HG02610 (cell line): ENCODE measurements around the gene CDHR3.

ENCODE experiments used
- ATAC-seq: cut with Tn5 transposase; IDR thresholded peaks from one replicate; pipeline ENCODE4 v1.9.1; 2021; ENCODE audit warnings: mild to moderate bottlenecking, moderate library complexity; ENCODE audit not compliant: unreplicated experiment

CDHR3 gene

GRCh38 chr7:106064316-106064715 lies 101.3 kb downstream of the CDHR3 start:
- no peak for ATAC-seq

GRCh38 chr7:106064771-106065574 lies 101.9 kb downstream of the CDHR3 start:
- no peak for ATAC-seq

- no peak for ATAC-seq
Observed at GRCh38 chr7:106065575-106066500, 102.8 kb downstream of the CDHR3 start.

GRCh38 chr7:106067678-106068077 lies 104.6 kb downstream of the CDHR3 start:
- no peak for ATAC-seq

GRCh38 chr7:106068538-106068961 lies 105.5 kb downstream of the CDHR3 start:
- no peak for ATAC-seq

GRCh38 chr7:106068986-106069385 lies 105.9 kb downstream of the CDHR3 start:
- ATAC-seq, result no peak

GRCh38 chr7:106069471-106070200 lies 106.6 kb downstream of the CDHR3 start:
- no peak for ATAC-seq

- no peak for ATAC-seq
Observed at GRCh38 chr7:106070201-106070551, 107.1 kb downstream of the CDHR3 start.

- ATAC-seq, result no peak
Observed at GRCh38 chr7:106070567-106071254, 107.6 kb downstream of the CDHR3 start.

GRCh38 chr7:106071356-106071998 lies 108.4 kb downstream of the CDHR3 start:
- peak; percentile 96 for ATAC-seq

GRCh38 chr7:106071999-106072714 lies 109.1 kb downstream of the CDHR3 start:
- ATAC-seq, result peak; percentile 6

- no peak for ATAC-seq
Observed at GRCh38 chr7:106072715-106073091, 109.6 kb downstream of the CDHR3 start.

- ATAC-seq, result no peak
Observed at GRCh38 chr7:106073701-106074100, 110.6 kb downstream of the CDHR3 start.

- ATAC-seq, result no peak
Observed at GRCh38 chr7:106074257-106074656, 111.2 kb downstream of the CDHR3 start.

- ATAC-seq, result no peak
Observed at GRCh38 chr7:106075937-106076336, 112.9 kb downstream of the CDHR3 start.

GRCh38 chr7:106076537-106076936 lies 113.5 kb downstream of the CDHR3 start:
- no peak for ATAC-seq

GRCh38 chr7:106080300-106080987 lies 117.4 kb downstream of the CDHR3 start:
- no peak for ATAC-seq

- no peak for ATAC-seq
Observed at GRCh38 chr7:106082087-106082854, 119.2 kb downstream of the CDHR3 start.
